K562 (cell line): ENCODE data around the gene USF2. TPM values are rescaled to one million over a fixed set of nuclear protein-coding genes. Genes with fewer than 3 reads are reported as not detected.

Source experiments
- ARID1B ChIP-seq: fragments of 450-650 bp; IDR thresholded peaks from 2 replicates; pipeline ENCODE4 v1.6.1; 2016; ENCODE audit warnings: antibody characterized with exemption, mild to moderate bottlenecking, inconsistent platforms
- CBX1 ChIP-seq: sonication (generic); IDR thresholded peaks from 2 replicates; pipeline ENCODE4 v1.6.1; 2016; ENCODE audit warnings: antibody characterized with exemption, low read depth, mild to moderate bottlenecking
- CXXC5 ChIP-seq: fragments of 250-450 bp; sonication (Bioruptor Pico); IDR thresholded peaks from 2 replicates; pipeline ENCODE4 v1.8.0; 2022; ENCODE audit warnings: inconsistent platforms, mild to moderate bottlenecking, moderate library complexity
- EGR1 ChIP-seq: fragments of 450-650 bp; conservative IDR thresholded peaks from 2 replicates; pipeline ENCODE4 v1.6.1; 2017; ENCODE audit warnings: mild to moderate bottlenecking
- ETV5 ChIP-seq: sonication (generic); formaldehyde crosslinking; IDR thresholded peaks from 2 replicates; pipeline ENCODE4 v1.4.0; 2020; ENCODE audit warnings: low read depth, mild to moderate bottlenecking, missing genetic modification reagents
- FOXM1 ChIP-seq, 2 experiments: fragments of 450-650 bp in 1 of 2; sonication (generic) in 1 of 2; formaldehyde crosslinking in 1 of 2; IDR thresholded peaks; 2 replicates each; pipeline versions ENCODE4 v1.6.1 to v1.9.0; 2017 to 2022; ENCODE audit warnings: low read depth in 2 of 2, mild to moderate bottlenecking in 2 of 2, missing genetic modification reagents in 1 of 2, moderate library complexity in 1 of 2
- GMEB1 ChIP-seq: fragments of 250-450 bp; sonication (Bioruptor Pico); IDR thresholded peaks from 2 replicates; pipeline ENCODE4 v1.4.0; 2020; ENCODE audit warnings: mild to moderate bottlenecking
- MAZ ChIP-seq, 2 experiments: fragments of 450-650 bp in 1 of 2; sonication (generic) in 1 of 2; formaldehyde crosslinking; IDR thresholded peaks in 1 of 2; conservative IDR thresholded peaks in 1 of 2; 2 replicates each; pipeline versions ENCODE4 v1.4.0 to v1.5.0; 2020; ENCODE audit warnings: mild to moderate bottlenecking in 1 of 2, missing genetic modification reagents in 1 of 2
- MYC ChIP-seq, 2 experiments: fragments of 250-450 bp in 1 of 2; sonication (Bioruptor Pico) in 1 of 2; IDR thresholded peaks; 2 replicates each; pipeline versions ENCODE4 v1.5.1 to v1.6.1; 2012 to 2021; ENCODE audit warnings: low read depth in 2 of 2, borderline replicate concordance in 1 of 2, improper control_type of control experiment in 1 of 2, low read length in 1 of 2, mild to moderate bottlenecking in 1 of 2, moderate library complexity in 1 of 2
- NUFIP1 ChIP-seq: fragments of 450-650 bp; IDR thresholded peaks from 2 replicates; pipeline ENCODE4 v1.6.1; 2018; ENCODE audit not compliant: partially characterized antibody
- POLR2A ChIP-seq: fragments of 450-650 bp; conservative IDR thresholded peaks from 2 replicates; pipeline ENCODE4 v1.6.1; 2016
- POLR2AphosphoS5 ChIP-seq: IDR thresholded peaks from 2 replicates; pipeline ENCODE4 v1.6.1; 2011; ENCODE audit warnings: mild to moderate bottlenecking, low read depth, low read length, moderate library complexity; ENCODE audit not compliant: control insufficient read depth, insufficient read depth
- REST ChIP-seq, 2 experiments: fragments of 450-650 bp; formaldehyde crosslinking in 1 of 2; IDR thresholded peaks; 2 replicates each; pipeline versions ENCODE4 v1.4.0 to v1.6.1; 2014 to 2020; ENCODE audit warnings: mild to moderate bottlenecking in 2 of 2, borderline replicate concordance in 1 of 2, low read depth in 1 of 2
- SIN3A ChIP-seq, 2 experiments: fragments of 150-350 bp in 1 of 2; IDR thresholded peaks; 2 replicates each; pipeline ENCODE4 v1.6.1; 2011 to 2016; ENCODE audit warnings: borderline replicate concordance in 2 of 2, low read depth in 2 of 2, low read length in 2 of 2, mild to moderate bottlenecking in 2 of 2, moderate library complexity in 2 of 2; ENCODE audit not compliant: control insufficient read depth in 1 of 2
- ZBTB7A ChIP-seq: IDR thresholded peaks from 2 replicates; pipeline ENCODE4 v1.6.1; 2011; ENCODE audit warnings: low read depth, mild to moderate bottlenecking, low read length, moderate library complexity, borderline replicate concordance; ENCODE audit not compliant: control insufficient read depth
- ZNF41 ChIP-seq: fragments of 250-450 bp; sonication (Bioruptor Pico); conservative IDR thresholded peaks from 2 replicates; pipeline ENCODE4 v1.4.0; 2020; ENCODE audit warnings: mild to moderate bottlenecking
- polyA plus RNA-seq, 8 experiments: library from polyadenylated mRNA; depleted of rRNA in 4 of 8; stranded (reverse) in 5 of 8; unstranded in 3 of 8; fragments of >200 nt; fragmentation: Nextera tagmentation in 2 of 8; fragmentation: Illumina TruSeq in 1 of 8; extraction: Ambion mirVana in 2 of 8; extraction: Trizol in 1 of 8; gene quantifications; 2 replicates each; pipeline versions ENCODE4 v1.2.1 to v1.2.3, GENCODE V29; 2011 to 2014; ENCODE audit warnings: inconsistent platforms in 1 of 8, missing spikeins in 1 of 8
- total RNA-seq, 7 experiments: library from RNA; depleted of rRNA in 6 of 7; stranded (reverse); fragments of >200 nt in 6 of 7; fragmentation: Illumina TruSeq in 2 of 7; extraction: Trizol in 2 of 7; gene quantifications; 2 replicates each; pipeline versions ENCODE4 v1.2.1 to v1.2.3, GENCODE V29; 2011 to 2021; ENCODE audit warnings: low replicate concordance in 1 of 7

The USF2 gene
- total and polyA plus RNA-seq, 9 of the 15 experiments (the other 6 are each of a cell fraction or from before 2014, with no cell fraction given), result 0.27 to 93.7 (median 58.4) TPM

- peak; percentile 25; the same call in 1 of the 2 replicates for TF ChIP-seq POLR2AphosphoS5
- TF ChIP-seq FOXM1 (IDR thresholded peaks at IDR 0.05; ENCODE audit: low read depth), result no peak
- TF ChIP-seq FOXM1 (CRISPR knock-in tag; IDR thresholded peaks at IDR 0.05; ENCODE audit: low read depth), result no peak
- TF ChIP-seq CXXC5 (CRISPR knock-in tag), result 0 out of 2 replicates have a peak, but pooled peaks have one; percentile 34
- TF ChIP-seq SIN3A (IDR thresholded peaks at IDR 0.05; ENCODE audit: borderline replicate concordance in 2 of 2, control insufficient read depth in 1 of 2, low read depth in 2 of 2, low read length in 2 of 2), result no peak
- TF ChIP-seq GMEB1 (CRISPR knock-in tag), result no peak
- TF ChIP-seq REST (IDR thresholded peaks at IDR 0.05; ENCODE audit: borderline replicate concordance), result peak; percentile 43; the same call in 1 of the 2 replicates
- no peak for TF ChIP-seq REST (CRISPR knock-in tag; IDR thresholded peaks at IDR 0.05; ENCODE audit: low read depth)
- TF ChIP-seq POLR2A, result no peak
- no peak for TF ChIP-seq MAZ (CRISPR knock-in tag; conservative IDR thresholded peaks at IDR 0.05 in 1 of 2, IDR thresholded peaks at IDR 0.05 in 1 of 2)
- 0 out of 2 replicates have a peak, but pooled peaks have one; percentile 19 for TF ChIP-seq MYC (IDR thresholded peaks at IDR 0.05; ENCODE audit: low read depth, low read length)
- TF ChIP-seq MYC (CRISPR knock-in tag; IDR thresholded peaks at IDR 0.05; ENCODE audit: borderline replicate concordance, low read depth), result no peak
- no peak for TF ChIP-seq NUFIP1
- peak; percentile 80 for TF ChIP-seq ETV5 (CRISPR knock-in tag)
- no peak for TF ChIP-seq ZNF41 (CRISPR knock-in tag)
- peak; percentile 24 for TF ChIP-seq ARID1B
- TF ChIP-seq ZBTB7A, result peak; percentile 51; the same call in 1 of the 2 replicates
- TF ChIP-seq CBX1, result no peak
- peak; percentile 53; the same call in 1 of the 2 replicates for TF ChIP-seq EGR1
Measured at GRCh38 chr19:35295792-35296462, 27.2 kb downstream of the USF2 start (continued).
